Right renal pelvis (tissue), 4 donors: Measurements from ENCODE around the gene RNF168. TPM values are rescaled to one million over a fixed set of nuclear protein-coding genes. Genes with fewer than 3 reads are reported as not detected.
"Not testable (repeated sequence)": the region's sequence is repeated elsewhere in the genome, so short reads cannot be mapped to it uniquely, and the experiment has no call there.

Experiments
- DNase-seq, 4 donors: peaks; one replicate each; pipeline ENCODE4 v3.0.0-alpha.2; 2013; ENCODE audit warnings: low read depth in 4 of 4, low spot score in 3 of 4, missing footprints in 1 of 4
- polyA plus RNA-seq, 4 donors: library from polyadenylated mRNA; unstranded; fragments of 120-200 nt; gene quantifications; one replicate each; pipeline ENCODE4 v1.2.1, GENCODE V29; 2013; ENCODE audit not compliant: insufficient read length in 4 of 4

Gene RNF168
- polyA plus RNA-seq, 4 donors: 12.8 to 15.0 (median 14.5) TPM

DNA sequence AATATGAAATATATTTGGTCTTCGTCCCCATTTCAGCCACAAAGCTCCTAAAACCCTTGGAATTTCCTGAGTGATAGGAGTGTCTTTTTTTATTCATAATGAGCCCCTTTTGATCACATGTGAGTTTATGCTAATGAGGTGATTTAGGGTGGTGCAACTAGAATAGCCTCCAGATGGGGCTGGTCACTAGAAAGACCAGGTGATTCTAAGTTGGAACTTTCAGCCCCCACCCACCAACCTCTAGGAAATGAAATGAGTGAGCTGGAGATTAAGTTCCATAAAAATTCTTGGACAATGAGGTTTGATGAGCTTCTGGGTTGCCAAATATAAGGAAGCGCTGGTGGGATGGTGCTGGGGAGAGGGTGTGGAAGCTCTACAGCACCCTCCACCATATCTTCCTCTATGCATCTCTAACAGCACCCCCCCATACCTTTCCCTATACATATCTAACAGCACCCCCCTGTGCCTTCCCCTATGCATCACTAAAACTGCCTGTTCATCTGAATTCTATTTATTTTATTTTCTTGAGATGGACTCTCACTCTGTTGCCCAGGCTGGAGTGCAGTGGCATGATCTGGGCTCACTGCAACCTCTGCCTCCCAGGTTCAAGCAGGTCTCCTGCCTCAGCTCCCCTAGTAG is 13.7 kb upstream of the RNF168 start:
- no peak for DNase-seq

DNA sequence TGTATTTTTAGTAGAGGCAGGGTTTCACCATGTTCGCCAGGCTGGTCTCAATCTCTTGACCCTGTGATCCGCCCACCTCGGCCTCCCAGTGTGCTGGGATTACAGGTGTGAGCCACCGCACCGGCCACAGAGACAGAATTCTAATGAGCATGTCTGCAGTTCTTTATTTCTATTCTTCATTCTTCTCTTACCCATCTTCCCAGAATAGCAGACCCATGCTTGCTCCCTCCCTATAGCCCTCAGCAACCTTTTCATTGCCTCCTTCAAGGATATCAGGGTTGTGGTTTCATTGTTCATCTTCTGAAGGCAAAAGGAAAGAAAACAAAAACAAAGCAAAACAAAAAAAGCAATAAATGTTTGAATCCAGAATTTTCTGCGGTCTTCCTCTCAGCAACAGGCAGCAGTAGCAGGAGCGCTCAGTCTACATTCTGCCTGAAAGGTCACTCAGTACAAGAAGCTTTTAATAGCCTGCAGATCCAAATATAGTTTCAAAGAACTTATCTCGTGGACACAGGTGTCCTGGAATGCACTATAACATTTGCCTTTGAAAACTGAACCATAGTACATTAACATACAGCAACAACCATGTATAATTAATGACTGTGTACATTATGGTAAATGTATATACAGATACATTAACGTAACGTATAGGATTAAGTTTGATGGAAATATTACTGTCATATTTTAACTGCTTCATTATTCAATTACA is 11.5 kb upstream of the RNF168 start, which contains the start of gene SMCO1:
TSS of gene SMCO1 (minus strand) at position 434 of the 709 bp plus-strand sequence. CDS start at position 297, 137 bp downstream.
- DNase-seq: no peak

DNA sequence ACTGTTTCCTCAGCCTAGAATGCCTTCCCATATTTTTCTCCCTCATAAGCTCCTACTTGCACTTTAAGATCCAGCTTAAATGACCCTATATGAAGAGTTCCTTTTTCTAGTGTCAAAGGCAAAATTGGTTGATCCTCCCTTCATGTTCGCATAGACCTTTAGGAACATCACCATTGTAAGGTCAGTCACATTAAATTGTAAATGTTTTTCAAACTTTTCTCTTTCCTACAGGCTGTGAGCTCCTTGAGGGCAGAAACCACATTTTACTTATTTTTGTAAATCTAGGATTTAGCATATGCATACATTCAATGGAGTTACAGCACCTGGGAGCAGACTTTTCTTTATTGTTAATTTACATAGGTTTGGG is 10.8 kb upstream of the RNF168 start:
- no peak for DNase-seq

DNA sequence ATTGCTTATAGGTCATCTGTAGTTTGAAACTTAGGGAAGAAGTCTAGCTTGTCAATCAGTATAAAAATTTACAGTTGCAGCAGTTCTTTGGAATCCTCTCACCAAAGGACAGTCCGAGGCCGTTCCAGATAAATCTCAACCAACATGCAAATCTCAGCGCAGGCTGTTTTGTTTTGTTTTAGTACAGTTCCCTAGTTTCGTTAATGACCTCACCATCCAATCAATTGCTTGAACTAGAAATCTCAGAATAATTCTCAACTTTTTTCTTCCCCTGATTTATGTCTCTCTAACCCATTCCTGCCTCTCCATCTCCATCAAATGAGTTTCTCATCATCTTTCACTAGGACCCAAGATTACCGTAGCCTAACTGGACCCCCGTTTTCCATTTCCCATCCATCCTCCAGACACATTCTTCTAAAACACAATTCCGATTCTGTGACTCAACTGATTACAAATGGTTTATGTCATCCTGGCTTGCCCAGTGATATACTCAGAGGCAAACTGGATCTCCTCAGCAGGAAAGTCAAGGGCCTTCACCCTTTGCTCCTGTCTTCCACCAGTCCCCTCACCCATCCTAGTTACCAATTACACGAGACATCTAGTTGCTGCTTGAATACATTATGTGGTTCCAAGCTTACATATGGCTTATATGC is 10.3 kb upstream of the RNF168 start:
- DNase-seq: no peak

DNA sequence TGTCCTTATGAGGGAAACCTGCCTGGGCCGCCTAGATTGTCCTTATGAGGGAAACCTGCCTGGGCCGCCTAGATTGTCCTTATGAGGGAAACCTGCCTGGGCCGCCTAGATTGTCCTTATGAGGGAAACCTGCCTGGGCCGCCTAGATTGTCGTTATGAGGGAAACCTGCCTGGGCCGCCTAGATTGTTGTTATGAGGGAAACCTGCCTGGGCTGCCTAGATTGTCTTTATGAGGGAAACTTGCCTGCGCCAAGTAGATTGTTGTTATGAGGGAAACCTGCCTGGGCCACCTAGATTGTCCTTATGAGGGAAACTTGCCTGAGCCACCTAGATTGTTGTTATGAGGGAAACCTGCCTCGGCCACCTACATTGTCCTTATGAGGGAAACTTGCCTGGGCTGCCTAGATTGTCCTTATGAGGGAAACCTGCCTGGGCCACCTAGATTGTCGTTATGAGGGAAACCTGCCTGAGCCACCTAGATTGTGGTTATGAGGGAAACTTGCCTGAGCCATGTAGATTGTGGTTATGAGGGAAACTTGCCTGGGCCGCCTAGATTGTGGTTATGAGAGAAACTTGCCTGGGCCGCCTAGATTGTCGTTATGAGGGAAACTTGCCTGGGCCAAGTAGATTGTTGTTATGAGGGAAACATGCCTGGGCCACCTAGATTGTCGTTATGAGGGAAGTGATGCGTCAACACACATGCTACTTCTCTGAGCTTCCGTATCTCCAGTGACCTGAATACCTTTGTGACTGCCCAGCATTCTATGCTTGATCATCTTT is 8.3 kb upstream of the RNF168 start:
- DNase-seq: not testable (repeated sequence)

DNA sequence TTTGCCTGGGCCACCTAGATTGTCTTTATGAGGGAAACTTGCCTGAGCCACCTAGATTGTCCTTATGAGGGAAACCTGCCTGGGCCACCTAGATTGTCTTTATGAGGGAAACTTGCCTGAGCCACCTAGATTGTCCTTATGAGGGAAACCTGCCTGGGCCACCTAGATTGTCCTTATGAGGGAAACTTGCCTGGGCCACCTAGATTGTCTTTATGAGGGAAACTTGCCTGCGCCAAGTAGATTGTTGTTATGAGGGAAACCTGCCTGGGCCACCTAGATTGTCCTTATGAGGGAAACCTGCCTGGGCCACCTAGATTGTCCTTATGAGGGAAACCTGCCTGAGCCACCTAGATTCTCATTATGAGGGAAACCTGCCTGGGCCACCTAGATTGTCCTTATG is 7.5 kb upstream of the RNF168 start:
- not testable (repeated sequence) for DNase-seq

DNA sequence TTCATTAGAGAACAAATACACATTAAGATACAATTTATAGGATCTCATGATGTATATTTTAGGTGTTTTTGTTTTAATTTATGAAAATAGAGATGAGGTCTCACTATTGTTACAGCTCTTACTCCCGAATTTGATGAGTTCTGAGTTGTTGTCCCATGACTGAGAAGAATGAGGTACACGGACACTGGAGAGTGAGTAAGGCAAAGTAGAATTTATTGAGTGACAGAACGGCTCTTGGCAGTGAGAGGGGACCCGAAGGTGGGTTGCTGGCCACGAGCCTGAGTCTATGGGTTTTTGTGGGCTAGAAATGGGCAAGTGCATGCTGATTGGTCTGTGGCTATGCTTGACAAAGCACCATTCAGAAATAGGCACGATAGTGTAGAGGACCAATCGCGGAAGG is 3.1 kb upstream of the RNF168 start:
- no peak for DNase-seq

DNA sequence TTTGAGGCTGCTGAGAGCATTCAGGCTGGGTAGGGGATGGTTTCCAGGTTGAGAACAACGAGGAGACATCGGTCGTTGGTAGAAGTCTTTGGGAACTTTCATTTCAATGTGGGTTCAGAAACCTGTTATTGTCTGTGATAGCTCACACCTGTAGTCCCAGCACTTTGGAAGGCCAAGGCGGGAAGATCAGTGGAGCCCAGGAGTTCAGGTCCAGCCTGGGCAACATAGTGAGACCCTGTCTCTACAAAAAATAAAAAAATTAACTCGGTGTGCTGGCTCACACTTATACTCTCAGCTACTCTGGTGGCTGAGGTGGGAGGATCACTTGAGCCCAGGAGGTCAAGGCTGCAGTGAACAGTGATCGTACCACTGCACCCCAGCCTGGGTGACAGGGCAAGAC is 988 bp upstream of the RNF168 start:
- no peak for DNase-seq

DNA sequence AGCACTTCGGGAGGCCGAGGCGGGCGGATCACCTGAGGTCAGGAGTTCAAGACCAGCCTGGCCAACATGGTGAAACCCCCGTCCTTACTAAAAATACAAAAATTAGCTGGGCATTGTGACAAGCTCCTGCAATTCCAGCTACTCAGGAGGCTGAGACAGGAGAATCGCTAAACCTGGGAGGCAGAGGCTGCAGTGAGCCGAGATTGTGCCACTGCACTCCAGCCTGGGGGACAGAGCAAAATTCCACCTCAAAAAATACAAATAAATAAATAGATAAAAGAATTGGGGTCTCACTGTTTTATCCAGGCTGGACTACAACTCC is 470 bp upstream of the RNF168 start:
- DNase-seq: not testable (repeated sequence)

DNA sequence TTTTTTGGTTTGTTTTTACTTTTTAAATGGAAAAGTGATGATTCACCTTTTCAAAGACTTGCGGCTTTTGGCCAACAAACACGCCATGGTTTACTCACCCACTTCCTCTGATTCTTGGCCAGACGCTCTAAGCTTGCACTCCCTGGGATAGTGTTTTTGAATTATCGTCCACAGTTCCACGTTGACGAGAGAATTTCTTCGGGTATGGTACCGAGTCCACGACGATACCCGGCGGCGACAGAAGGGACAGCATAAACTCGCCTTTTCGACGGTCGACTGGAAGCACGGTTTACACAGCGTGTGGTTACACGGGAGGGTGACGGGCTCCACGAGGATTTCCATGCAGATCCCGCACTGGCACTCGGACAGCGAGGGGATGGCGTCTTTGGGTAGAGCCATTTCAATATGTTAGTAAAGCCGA is 783 bp downstream of the RNF168 start:
- DNase-seq: peak in 3 of 4 donors; percentile 22 to 38 (median 27)

DNA sequence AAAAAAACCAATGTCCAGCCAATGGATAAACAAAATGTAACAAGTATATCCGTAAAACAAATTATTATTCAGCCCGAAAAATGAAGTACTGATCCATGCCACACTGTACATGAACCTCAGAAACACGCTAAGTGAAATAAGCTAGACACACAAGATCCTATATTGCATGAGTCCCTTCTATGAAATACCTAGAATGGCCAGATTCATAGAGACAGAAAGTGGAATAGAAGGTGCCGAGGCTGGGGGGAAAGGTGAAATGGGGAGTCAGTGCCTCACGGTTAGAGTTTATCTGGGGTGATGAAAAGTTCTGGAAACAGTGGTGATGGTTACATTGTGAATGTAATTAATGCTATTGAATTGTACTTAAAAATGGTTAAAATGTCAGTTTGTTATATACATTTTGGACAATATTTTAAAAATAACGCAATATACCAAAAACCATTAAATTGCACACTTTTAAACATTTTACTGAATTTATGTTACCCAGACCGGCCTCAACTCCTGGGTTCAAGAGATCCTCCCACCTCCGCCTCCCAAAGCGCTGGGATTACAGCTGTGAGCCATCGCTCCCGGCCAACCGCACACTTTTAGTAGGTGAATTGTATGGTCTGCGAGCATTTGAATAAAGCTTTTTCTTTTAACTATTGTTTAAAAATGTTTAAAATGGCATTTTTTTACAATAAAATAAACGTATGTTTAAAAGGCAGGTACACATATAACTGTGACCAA is 2.1 kb downstream of the RNF168 start:
- DNase-seq: no peak

DNA sequence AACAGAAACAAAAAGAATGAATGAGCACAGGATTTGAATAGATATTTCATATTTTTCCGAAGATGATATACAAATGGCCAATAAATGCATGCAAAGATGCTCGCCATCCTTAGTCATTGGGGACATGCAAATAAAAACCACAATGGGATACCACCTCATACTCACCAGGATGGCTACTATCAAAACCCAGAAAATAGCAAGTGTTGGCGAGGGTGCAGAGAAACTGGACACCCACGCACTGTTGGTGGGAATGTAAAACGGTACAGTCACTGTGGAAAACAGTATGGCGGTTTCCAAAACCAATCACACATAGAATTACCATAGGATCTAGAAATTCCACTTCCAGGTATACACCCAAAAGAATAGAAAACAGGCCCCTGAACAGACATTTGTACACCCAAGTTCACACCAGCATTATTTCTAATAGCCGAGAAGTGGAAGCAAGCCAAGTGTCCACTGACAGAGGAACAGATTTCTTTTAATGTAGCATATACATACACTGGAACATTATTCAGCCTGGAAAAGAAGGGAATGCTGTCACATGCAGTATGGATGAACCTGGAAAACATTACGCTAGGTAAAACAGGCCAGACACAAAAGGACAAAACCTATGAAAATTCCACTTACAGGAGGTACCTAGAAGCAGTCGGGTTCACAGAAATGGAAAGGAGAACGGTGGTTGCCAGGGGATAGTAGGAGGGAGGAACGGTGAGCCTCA is 3.6 kb downstream of the RNF168 start:
- DNase-seq: no peak

DNA sequence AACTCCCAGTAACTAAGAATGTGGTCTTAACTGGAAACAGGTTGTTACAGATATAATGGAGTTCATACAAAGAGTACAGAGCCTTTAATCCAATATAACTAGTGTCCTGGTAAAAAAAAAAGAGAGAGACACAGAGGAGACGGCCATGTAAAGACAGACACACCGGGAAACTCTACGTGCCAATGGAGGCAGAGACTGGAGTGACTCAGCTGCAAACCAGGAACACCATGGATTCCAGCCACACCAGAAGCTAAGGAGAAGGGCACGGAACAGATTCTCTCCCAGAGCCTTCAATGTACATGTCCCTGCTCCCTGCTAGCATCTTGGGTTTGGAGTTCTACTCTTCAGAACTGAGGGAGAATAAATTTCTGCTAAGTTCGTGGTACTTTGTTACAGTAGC is 4.5 kb downstream of the RNF168 start:
- DNase-seq: no peak

DNA sequence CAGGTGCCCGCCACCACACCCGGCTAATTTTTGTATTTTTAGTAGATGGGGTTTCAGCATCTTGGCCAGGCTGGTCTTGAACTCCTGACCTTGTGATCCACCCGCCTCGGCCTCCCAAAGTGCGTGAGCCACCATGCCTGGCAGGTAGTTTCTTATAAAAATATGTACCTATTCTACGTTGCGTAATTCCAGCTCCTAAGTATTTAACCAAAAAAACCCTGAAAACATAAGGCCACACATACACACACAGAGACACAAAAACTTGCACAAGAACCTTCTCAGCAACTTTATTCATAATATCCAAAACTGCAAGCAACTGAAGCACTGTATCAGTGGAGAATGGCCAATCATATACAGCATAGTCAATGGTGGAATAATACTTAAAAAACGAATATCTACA is 5.3 kb downstream of the RNF168 start:
- DNase-seq: no peak

DNA sequence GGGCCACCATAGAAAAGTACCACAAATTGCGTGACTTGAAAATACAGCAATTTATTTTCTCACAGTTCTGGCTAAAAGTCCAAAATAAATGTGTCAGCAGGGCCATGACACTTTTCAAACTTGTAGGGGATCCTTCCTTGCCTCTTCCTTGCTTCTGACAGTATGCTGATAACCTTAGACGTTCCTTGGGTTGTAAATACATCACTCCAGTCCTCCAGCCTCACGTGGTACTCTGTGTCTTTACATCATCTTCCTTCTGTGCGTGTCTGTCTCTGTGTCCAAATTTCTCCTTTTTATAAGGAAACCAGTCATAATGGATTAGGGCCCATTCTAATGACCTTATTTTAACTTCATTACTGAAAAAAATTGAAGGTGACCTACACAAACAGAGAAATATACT is 7.4 kb downstream of the RNF168 start:
- no peak for DNase-seq

DNA sequence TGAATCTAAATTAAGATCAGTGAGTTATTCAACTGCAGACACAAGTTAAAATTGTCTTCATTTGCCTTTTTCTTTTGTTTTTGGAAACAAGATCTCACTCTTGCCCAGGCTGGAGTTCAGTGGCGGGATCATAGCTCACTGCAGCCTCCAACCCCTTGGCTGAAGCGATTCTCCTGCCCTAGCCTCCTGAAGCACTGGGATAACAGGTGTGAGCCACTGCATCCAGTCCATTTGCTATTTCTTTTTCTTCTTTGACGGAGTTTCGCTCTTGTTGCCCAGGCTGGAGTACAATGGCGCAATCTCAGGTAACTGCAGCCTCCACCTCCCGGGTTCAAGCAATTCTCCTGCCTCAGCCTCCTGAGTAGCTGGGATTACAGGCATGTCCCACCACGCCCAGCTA is 10.3 kb downstream of the RNF168 start:
- no peak for DNase-seq

DNA sequence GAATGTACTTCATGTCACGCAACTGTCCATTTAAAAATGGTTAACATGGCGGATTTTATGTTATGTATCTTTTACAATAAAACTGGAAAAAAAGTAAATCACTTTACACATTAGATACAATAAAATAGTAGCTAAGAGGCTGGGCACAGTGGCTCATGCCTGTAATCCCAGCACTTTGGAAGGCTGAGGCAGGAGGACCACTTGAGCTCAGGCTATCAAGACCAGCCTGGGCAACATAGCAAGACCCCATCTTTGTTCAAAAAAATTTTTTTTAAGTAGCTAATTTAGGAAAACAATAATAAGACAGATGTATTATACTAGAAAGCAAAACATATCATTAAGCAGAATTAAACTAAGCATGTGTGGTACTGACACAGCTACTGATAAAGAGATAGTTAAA is 11.5 kb downstream of the RNF168 start:
- no peak for DNase-seq

DNA sequence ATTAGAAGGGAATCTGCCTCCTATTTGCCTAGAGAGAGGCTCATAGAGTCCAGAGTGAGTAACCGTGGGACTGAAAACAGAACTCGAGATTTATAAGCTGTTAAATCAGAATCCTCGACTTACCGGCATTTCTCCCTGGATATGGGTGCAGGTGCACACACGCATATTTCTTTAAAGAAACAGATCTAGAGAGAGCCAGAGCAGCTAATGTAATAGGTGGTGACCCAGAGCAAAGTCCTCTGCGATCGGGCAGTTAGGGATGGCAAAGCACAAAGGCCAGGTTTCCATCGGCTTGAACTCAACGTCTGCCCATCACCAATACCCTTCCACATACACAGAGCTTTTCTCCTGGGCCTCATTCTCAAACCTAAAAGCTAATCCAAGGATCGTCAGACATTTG is 13.8 kb downstream of the RNF168 start:
- DNase-seq: no peak

DNA sequence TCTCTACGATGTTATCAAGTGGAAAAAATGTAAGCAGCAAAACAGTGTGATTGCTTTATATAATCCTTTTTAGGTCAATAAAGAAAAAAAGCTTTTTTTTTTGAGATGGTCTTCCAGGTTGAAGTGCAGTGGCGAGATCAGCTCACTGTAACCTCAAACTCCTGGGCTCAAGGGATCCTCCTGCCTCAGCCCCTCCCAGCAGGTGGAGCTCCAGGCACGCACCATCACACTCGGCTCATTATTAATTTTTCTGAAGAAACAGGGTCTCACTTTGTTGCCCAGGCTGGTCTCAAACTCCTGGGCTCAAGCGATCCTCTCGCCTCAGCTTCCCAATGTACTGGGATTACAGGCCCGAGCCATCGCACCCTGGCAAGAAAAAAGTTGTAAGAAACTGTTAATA is 17.3 kb downstream of the RNF168 start:
- no peak for DNase-seq

DNA sequence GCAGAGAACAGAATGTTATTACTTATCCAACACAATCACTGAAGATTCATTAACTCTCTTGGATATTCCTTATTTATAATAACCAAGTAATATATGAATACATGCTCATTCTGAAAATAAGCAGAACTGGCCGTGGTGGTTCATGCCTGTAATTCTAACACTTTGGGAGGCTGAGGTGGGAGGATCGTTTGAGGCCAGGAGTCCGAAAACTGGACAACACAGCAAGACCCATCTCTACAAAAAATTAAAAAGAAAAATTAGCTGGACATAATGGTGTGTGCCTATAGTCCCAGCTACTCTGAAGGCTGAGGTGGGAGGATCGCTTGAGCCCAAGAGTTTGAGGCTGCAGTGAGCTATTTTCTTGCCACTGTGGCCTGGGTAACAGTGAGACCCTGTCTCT is 25.9 kb downstream of the RNF168 start:
- DNase-seq: no peak
